Left renal cortex interstitium (tissue), 4 donors: ENCODE data around the gene FAT3. TPM values are rescaled to one million over a fixed set of nuclear protein-coding genes. Genes with fewer than 3 reads are reported as not detected.

ENCODE experiments used
- DNase-seq, 4 donors: peaks; one replicate each; pipeline ENCODE4 v3.0.0-alpha.2; 2013; ENCODE audit warnings: low read depth in 4 of 4, low spot score in 2 of 4, missing footprints in 1 of 4
- polyA plus RNA-seq, 4 donors: library from polyadenylated mRNA; unstranded; fragments of 120-200 nt; gene quantifications; one replicate each; pipeline ENCODE4 v1.2.1, GENCODE V29; 2013; ENCODE audit not compliant: insufficient read length in 4 of 4

FAT3 gene
- polyA plus RNA-seq, result 10 to 100 TPM in 2 of 4 donors, 1 to 10 TPM in 2; 6.9 to 14.5 (median 9.1) TPM

- DNase-seq, result peak; percentile 59 to 75 (median 63)
These were observed at the start of gene FAT3 for GRCh38 chr11:92224407-92225124. Gene FAT3, plus strand, starts transcription at chr11:92224818. Its CDS starts 127,295 bp downstream, at chr11:92352113.

GRCh38 chr11:92179017-92179670 lies 45.5 kb upstream of the FAT3 start:
- DNase-seq, result no peak

GRCh38 chr11:92180226-92180625 lies 44.4 kb upstream of the FAT3 start:
- no peak for DNase-seq

GRCh38 chr11:92180664-92181251 lies 43.9 kb upstream of the FAT3 start:
- DNase-seq, result no peak

GRCh38 chr11:92190535-92191206 lies 33.9 kb upstream of the FAT3 start:
- DNase-seq, result no peak

GRCh38 chr11:92192141-92192540 lies 32.5 kb upstream of the FAT3 start:
- no peak for DNase-seq

GRCh38 chr11:92198268-92198667 lies 26.4 kb upstream of the FAT3 start:
- DNase-seq, result no peak

GRCh38 chr11:92199991-92200390 lies 24.6 kb upstream of the FAT3 start:
- DNase-seq, result no peak

GRCh38 chr11:92204731-92205130 lies 19.9 kb upstream of the FAT3 start:
- DNase-seq, result no peak

GRCh38 chr11:92206441-92206840 lies 18.2 kb upstream of the FAT3 start:
- no peak for DNase-seq

- no peak for DNase-seq
These were observed 12.9 kb upstream of the FAT3 start for GRCh38 chr11:92211576-92212167.

- DNase-seq, result no peak
These were observed 12.1 kb upstream of the FAT3 start for GRCh38 chr11:92212530-92212929.

GRCh38 chr11:92216789-92217188 lies 7.8 kb upstream of the FAT3 start:
- DNase-seq, result no peak

GRCh38 chr11:92219476-92219875 lies 5.1 kb upstream of the FAT3 start:
- no peak for DNase-seq

- DNase-seq, result no peak
These were observed 1.9 kb upstream of the FAT3 start for GRCh38 chr11:92222701-92223100.

- peak in 1 of 4 donors; percentile 45 for DNase-seq
These were observed 588 bp upstream of the FAT3 start for GRCh38 chr11:92224054-92224406.

GRCh38 chr11:92225125-92225567 lies 528 bp downstream of the FAT3 start:
- DNase-seq, result peak in 3 of 4 donors; percentile 28 to 64 (median 45)

GRCh38 chr11:92225568-92226330 lies 1.1 kb downstream of the FAT3 start:
- peak; percentile 39 to 68 (median 54) for DNase-seq

- DNase-seq, result peak in 2 of 4 donors; percentile 26 to 50
These were observed 2.0 kb downstream of the FAT3 start for GRCh38 chr11:92226331-92227229.
